Measurements from ENCODE around the gene CASP12. TPM values are rescaled to one million over a fixed set of nuclear protein-coding genes. Genes with fewer than 3 reads are reported as not detected.

Gene CASP12
- total and polyA plus RNA-seq, 9 of the 15 experiments (the other 6 are each of a cell fraction or from before 2014, with no cell fraction given), result not detected

DNA sequence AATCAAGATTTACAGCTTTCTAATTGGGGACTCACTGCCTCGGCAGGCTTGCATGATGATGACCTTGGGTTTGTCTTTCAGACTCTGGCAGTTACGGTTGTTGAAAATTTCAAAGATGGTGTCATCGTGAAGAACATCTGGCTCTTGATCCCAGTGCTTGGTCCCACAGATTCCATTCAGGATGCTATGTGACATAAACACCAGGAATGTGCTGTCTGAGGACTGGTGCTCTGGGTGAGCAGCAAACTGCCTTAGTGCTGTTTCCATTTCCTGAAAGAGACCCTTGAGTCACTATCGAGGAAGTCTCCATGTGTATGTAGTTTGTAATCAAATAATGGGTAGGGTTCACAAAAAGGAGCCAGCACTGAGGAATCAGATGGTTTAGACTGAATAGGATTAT lies 7.1 kb downstream of the CASP12 start (continued):
- no peak for TF ChIP-seq NCOA2 (IDR thresholded peaks at IDR 0.05; ENCODE audit: partially characterized antibody in 2 of 2)
- TF ChIP-seq, protein P1, sequence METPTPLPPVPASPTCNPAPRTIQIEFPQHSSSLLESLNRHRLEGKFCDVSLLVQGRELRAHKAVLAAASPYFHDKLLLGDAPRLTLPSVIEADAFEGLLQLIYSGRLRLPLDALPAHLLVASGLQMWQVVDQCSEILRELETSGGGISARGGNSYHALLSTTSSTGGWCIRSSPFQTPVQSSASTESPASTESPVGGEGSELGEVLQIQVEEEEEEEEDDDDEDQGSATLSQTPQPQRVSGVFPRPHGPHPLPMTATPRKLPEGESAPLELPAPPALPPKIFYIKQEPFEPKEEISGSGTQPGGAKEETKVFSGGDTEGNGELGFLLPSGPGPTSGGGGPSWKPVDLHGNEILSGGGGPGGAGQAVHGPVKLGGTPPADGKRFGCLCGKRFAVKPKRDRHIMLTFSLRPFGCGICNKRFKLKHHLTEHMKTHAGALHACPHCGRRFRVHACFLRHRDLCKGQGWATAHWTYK (CRISPR knock-in tag; IDR thresholded peaks at IDR 0.05), result no peak

- intact Hi-C loops (cut with micrococcal nuclease), result no loop called here
- no peak for FAIRE-seq
Measured at GRCh38 chr11:104883342-104883741, 14.9 kb downstream of the CASP12 start.

More at GRCh38 chr11:104883342-104883741, 14.9 kb downstream of the CASP12 start:
- Histone ChIP-seq H3K4me2 (ENCODE audit: insufficient read depth, low read length) (no peak overlapping the region), H4K20me1 (replicated peaks; ENCODE audit: control insufficient read depth, insufficient read depth, low read length) (no peaks in the 10 kb centered on the region), H3K27ac (ENCODE audit: extremely low read depth, low read depth, low read length) (no peak overlapping the region), H3K36me3 (ENCODE audit: control insufficient read depth, insufficient read depth, low read length) (no peaks in the 10 kb centered on the region), H3K79me2 (ENCODE audit: control insufficient read depth, insufficient read depth, low read length) (no peaks in the 10 kb centered on the region), H3K9me3 (replicated peaks; ENCODE audit: control insufficient read depth, insufficient read depth, low read depth, low read length) (no peaks in the 10 kb centered on the region), H3K27me3 (ENCODE audit: control insufficient read depth in 2 of 2, insufficient read depth in 2 of 2, low read length in 2 of 2) (no peaks in the 10 kb centered on the region), H3K4me3 (no peak overlapping the region), H3K9me1 (ENCODE audit: control insufficient read depth, insufficient read depth, low read length) (no peaks in the 10 kb centered on the region), H3K4me1 (replicated peaks in 1 of 2; ENCODE audit: control insufficient read depth in 2 of 2, insufficient read depth in 2 of 2, low read length in 2 of 2) (no peaks in the 10 kb centered on the region), H3K9ac (ENCODE audit: insufficient read depth in 1 of 2, low read depth in 2 of 2, low read length in 2 of 2) (no peak overlapping the region), H2AFZ (ENCODE audit: low read depth, low read length) (no peak overlapping the region)
- CTCF ChIA-PET (ENCODE audit: low intra/inter-chr PET ratio), result no interaction called here
- WGBS (ENCODE audit: insufficient coverage, low coverage, missing lambda C conversion rate), result 4% methylated on average over 2 of the region's 2 CpGs
- POLR2A ChIA-PET, result no interaction called here
- no peak for ATAC-seq
- no TSS peak for BruUV-seq (replicated peaks)
- TF ChIP-seq KAT2B (IDR thresholded peaks at IDR 0.05; ENCODE audit: low read depth, low read length), result no peak
- TF ChIP-seq HNRNPUL1 (IDR thresholded peaks at IDR 0.05; ENCODE audit: low read length), result no peak
- TF ChIP-seq GATAD2A (IDR thresholded peaks at IDR 0.05), result no peak
- no peak for TF ChIP-seq RERE (CRISPR knock-in tag; IDR thresholded peaks at IDR 0.05; ENCODE audit: borderline replicate concordance)
- no peak for TF ChIP-seq CCNT2 (IDR thresholded peaks at IDR 0.05; ENCODE audit: borderline replicate concordance, extremely low read depth, insufficient read length, low read depth, low read length)
- TF ChIP-seq SRSF1 (IDR thresholded peaks at IDR 0.05; ENCODE audit: low read depth, low read length), result no peak
- TF ChIP-seq FOXJ3 (CRISPR knock-in tag; IDR thresholded peaks at IDR 0.05), result no peak
- TF ChIP-seq SAP30 (IDR thresholded peaks at IDR 0.05; ENCODE audit: borderline replicate concordance, insufficient read depth, low read depth, low read length, poor library complexity, severe bottlenecking), result no peak
- no peak for TF ChIP-seq ZNF561 (CRISPR knock-in tag; conservative IDR thresholded peaks at IDR 0.05)
- no peak for TF ChIP-seq SIN3B (IDR thresholded peaks at IDR 0.05; ENCODE audit: low read depth)
- no peak for TF ChIP-seq ZNF551 (CRISPR knock-in tag; IDR thresholded peaks at IDR 0.05)
- no peak for TF ChIP-seq ZNF699 (CRISPR knock-in tag; IDR thresholded peaks at IDR 0.05; ENCODE audit: insufficient replicate concordance)
- TF ChIP-seq SMARCC2 (IDR thresholded peaks at IDR 0.05; ENCODE audit: low read depth), result no peak
- no peak for TF ChIP-seq SREBF2 (CRISPR knock-in tag; IDR thresholded peaks at IDR 0.05)
- no peak for DNase-seq (ENCODE audit: extremely low read depth in 1 of 4, low spot score in 3 of 4)
- in situ Hi-C loops (cut with MboI), result no loop called here
